T follicular helper cell (primary cell): Measurements from ENCODE around the gene DDOST.

Source experiments
- DNase-seq: peaks from one replicate; pipeline ENCODE4 v3.0.0-alpha.2; 2020; ENCODE audit warnings: low read depth

The DDOST gene

DNA sequence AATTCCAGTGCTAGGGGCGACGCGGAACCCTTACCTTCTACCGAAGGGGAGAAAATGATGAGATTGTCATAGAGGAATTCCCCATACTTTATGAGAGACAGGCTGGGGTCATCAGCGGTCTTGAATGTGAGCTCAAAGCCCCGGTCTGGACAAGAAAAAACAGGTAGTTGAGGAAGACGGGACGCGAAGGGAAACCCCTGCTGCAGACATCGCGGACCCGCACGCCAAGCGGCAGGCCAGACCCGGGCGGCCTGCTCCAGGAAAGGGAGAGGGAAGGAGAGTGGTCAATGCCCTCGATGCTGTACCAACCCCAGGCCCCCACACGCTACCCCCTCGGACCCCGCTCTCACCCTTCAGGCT lies 342 bp downstream of the DDOST start:
- no peak for DNase-seq

DNA sequence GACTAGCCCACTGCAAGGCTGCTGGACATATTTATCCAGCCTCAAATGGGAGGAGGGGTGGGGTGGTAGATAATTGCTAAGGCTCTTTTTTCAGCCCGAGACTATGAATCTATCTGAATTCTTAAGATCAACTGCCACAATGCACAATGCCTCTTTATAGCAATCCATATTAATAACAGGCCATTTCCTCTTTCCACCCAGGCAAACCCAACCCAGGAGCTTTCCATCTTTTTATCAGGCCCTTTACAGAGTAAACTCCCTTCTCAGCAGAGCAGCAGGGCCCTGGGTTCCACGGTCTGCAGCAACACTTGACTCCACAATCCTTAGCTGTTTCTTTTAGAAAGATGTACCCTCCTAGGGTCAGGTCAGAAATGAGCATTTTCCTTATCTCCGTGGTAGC lies 806 bp downstream of the DDOST start:
- DNase-seq, result no peak

DNA sequence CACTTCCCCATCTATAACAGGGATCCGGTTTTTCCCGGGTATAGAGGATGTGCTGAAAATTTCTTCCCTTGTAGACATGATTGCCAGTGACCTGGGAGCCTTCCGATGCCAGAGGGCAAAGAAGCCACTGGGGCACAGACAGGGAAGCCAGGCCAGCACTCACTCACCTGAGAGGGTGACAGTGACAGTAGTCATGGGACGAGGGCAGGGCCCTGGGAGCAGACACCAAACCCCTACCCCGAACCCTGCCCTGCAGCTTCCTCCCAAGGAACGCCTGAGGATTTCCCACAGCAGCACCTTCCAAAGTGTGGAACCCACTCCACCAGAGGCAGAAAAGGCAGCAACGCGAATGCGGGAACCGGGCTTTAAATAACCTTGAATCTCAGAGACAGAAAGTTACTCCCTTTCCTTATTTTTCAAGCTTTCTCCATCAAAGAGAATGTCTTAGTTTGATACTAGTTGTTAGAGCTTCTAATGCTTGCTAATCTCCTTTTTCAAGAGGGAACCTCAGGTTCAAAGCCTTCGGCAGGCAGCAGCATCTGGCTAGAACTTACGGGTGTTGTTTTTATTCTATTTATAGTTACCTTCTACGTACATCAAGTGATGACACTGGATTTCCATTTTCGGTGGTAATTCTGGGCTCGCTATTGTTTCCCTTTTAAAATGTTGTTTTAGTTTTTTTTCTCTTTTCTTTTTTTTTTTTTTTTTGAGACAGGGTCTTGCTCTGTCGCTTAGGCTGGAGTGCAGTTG lies 2.8 kb downstream of the DDOST start:
- DNase-seq, result no peak

DNA sequence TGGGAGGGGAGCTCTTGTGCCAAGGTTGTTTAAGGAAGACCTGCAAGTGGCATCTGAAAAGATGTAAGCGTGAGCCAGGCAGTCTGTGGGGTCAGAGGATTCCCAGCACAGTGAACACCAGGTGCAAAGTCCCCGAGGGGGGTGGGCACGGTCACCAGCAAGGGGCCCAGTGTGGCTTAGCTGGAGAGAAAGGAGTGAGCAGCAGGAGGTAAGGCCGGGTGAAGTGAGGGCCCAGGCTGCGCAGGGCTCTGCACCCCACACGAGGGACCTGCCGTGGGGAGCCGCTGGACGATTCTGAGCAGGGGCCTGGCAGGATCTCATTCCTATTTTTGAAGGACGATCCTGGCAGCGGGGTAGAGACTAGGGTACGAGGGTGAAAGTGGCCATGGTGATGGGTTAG lies 4.1 kb downstream of the DDOST start:
- no peak for DNase-seq

DNA sequence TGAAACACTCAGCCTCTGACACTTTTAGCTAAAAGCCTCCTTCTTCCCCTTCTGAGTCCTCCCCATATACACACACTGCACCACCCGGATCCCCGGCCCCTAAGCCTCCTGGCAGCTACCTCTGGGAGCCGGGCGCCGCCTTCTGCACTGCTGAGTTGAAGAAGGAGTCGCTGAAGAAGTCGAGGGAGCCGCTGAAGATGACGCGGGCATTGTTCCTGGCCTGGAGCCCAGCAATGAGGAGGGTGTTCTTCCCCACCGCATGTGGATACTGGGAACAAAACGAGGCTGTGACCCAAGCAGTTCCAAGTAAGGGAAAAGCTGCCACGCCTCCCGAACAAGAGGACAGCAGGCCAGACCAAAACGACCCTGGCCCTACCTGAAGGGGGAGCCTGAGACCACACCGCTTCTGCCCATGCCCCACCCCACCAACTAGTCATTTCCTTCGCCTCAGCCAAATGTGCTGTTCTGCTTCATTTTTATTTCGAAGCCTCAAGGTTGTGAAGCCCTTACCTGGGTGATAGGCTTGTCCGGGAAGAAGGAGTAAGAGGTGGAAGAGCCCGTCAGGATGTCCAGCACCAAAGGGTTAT lies 7.0 kb downstream of the DDOST start:
- DNase-seq, result no peak

DNA sequence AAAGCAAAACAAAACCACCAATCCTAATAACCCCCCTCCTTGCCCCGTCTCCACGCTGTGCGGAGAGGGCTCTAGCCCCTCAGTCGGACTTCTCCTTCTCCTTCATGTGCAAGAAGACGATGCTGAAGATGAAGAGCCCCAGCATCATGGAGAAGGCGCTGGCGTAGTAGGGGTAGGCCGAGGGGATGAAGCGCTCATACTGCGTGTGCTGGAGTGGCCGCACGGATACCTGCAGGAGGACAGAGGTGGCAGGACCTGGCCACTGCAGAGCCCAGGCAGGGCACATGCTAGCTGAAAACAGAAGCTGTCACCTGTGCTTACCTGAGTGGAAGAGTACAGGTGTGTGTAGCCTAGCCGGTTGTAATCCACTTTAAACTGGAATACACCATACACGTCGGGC lies 8.9 kb downstream of the DDOST start:
- DNase-seq, result no peak

DNA sequence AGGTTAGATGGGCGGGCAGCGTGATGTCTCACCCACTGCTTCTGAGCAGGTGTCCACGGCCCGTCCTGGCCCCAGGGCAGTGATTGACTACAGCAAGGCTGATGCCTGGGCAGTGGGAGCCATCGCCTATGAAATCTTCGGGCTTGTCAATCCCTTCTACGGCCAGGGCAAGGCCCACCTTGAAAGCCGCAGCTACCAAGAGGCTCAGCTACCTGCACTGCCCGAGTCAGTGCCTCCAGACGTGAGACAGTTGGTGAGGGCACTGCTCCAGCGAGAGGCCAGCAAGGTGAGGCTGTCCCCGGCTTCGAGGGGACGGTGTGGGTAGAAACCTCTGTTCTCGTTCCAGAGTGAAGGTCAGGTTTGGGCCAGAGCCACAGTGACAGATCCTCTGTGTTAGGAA lies 12.2 kb downstream of the DDOST start:
- DNase-seq, result no peak

DNA sequence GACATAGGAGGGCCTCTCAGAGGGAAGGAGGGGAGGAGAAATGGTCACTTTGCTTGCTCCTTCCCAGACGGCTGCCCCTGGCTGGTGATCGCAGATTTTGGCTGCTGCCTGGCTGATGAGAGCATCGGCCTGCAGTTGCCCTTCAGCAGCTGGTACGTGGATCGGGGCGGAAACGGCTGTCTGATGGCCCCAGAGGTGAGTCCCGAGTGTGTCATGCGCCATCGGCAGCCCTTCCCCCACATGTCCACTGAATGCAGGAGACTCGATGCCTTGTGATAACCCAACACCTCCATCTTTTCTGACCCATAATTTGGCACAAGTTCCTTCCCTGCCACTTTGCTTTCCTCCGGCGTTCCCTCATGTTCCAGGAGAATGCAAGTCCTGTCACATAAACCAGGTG lies 12.7 kb downstream of the DDOST start:
- DNase-seq, result no peak

DNA sequence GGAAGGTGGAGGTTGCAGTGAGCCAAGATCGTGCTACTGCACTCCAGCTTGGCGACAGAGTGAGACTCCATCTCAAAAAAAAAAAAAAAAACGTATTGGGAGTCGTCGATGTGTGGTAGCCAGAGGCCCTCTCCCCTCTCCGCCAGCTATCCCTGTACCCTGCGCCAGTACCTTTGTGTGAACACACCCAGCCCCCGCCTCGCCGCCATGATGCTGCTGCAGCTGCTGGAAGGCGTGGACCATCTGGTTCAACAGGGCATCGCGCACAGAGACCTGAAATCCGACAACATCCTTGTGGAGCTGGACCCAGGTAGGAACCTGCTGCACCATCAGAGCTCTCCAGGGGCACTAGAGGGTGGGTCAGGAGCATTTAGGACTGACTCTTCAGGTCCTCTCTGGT lies 15.8 kb downstream of the DDOST start:
- DNase-seq, result no peak

DNA sequence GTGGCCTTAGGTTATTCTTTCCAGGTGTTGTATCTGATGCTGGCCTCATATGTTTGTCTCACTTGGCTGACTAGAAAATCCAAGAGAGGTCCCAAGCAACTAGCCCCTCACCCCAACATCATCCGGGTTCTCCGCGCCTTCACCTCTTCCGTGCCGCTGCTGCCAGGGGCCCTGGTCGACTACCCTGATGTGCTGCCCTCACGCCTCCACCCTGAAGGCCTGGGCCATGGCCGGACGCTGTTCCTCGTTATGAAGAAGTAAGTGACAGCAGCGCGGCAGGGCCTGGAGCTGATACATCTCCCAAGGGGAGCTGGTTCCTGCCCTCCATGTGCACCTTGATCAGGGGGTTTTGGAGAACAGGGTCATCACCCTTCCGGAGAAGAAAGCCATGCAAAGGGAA lies 16.8 kb downstream of the DDOST start:
- DNase-seq, result no peak

DNA sequence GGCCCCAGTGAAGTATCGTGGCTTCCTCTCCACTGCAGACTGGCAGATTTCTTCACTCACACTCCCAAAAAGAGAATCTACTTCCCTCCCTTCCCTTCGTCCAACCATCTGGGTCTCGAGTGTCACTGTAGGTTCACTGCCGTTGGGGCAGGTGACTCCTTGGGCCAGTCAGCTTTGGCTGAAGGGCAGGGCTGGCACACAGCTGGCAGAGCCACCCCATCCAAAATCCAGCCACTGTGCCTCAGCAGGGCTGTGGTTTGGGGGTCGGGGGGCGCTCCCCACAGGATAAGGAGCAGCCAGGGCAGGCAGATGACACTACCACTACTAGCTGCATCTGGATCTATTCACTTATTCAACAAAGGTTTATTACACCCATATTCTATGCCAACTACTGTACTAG lies 18.1 kb downstream of the DDOST start:
- no peak for DNase-seq

DNA sequence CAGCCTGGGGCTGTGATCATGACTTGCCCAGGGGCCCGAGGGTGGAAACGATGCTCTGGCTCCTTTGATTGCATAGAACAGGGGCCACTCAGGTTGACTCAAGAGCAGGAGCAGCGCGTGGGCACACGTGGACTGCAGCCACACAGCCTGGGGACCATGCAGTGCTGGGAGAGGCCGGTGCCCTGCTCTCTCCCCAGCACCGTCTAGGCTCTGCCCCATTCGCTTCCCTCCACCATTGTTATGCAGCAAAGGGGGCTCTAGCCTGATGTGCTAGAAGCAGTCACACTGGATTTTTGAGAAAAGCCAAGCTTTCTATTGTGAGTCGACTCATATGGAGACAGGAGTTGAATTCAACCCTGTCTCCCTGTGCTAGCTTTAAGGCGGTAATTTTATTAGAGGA lies 19.2 kb downstream of the DDOST start:
- no peak for DNase-seq

DNA sequence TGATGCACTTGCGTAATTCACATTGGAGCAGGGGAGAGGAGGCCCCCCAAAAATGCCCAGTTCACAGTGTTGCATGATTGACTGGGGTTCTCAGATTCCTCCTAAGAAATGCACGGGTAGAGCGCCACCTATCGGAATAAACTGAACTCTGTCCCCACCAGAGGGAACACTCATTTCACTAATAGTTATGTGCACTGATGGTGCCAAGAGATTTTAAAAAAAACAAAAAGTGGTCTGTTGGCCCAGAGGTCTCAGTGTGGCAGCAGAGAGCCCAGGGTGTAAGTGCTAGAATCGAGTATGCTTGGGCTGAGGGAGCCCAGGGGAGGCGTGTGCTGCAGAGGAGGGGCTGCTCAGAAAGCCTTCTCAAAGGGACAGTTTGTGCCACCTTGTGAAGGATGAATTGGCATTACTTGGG lies 21.0 kb downstream of the DDOST start:
- peak; percentile 37 for DNase-seq

DNA sequence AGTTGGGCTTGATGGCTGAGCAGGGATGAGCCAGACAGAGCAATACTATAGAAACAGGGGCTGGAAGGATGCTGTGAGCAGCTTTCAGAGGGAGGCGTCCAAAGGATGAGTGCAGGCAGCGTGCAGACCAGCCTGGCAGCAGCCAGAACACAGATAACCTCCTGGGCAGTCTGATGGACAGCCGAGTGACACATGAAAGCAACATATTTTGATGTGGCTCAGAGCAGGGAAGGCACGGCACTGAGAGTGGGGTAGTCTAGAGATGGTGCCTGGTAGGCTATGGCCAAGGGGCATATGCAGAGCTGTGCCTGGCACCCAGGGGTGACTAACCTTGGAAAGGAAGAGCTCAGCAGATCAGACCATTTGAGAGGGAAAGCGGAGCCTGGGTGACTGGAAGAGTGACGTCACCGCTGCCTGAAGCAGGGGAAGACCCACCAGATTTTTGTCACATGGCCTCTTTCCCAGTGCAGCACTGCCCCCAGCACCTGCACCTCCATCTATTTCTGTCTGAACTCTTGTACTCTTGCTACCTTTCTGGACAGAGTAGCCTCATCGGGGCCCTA lies 24.3 kb downstream of the DDOST start:
- DNase-seq, result no peak

DNA sequence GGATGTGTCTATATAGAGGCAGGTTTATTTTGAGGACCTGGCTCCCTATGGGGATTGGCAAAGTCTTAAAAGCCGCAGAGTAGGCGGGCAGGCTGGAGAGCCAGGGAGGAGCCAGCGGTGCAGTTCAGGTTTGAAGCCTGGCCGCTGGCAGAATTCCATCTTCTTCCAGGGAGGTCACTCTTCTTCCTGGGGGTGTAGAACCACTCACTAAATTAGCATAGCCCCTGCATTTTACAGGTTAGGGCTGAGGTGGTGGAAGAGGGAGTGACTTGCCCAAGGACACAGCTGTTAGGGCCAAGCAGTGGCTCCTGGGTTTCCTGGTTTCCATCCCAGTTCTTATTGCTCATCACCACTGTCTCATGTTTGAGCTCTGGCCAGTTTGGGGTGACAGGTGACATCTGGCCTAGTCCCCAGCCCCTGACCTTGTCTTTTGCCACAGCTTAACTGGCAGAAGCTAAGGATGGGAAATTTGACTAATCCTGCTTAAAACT lies 26.5 kb downstream of the DDOST start:
- no peak for DNase-seq

DNA sequence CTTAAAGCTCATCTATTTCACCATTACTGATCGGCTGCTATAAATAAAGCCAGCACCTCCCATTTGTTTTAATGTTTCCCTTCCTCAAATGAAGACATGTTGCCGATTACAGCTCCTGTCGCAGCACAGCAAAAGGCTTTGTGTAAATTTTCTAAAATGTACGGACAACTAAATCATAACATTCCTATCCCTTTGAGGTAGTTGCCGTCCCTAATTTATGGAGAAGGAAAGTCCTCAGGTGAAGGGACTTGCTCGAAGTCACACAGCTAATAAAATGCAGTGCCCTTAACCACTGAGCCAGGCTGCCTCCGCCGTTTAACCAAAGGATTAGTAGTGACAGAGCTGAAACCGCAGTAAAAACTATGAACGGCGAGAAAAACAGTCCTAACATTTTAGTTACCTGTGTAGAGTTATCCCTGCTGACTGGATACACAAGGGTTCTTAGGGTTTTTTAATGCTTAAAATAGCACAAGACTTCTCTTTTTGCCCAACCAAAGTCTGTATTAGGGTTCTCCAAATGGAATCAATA lies 27.0 kb downstream of the DDOST start:
- DNase-seq, result no peak

DNA sequence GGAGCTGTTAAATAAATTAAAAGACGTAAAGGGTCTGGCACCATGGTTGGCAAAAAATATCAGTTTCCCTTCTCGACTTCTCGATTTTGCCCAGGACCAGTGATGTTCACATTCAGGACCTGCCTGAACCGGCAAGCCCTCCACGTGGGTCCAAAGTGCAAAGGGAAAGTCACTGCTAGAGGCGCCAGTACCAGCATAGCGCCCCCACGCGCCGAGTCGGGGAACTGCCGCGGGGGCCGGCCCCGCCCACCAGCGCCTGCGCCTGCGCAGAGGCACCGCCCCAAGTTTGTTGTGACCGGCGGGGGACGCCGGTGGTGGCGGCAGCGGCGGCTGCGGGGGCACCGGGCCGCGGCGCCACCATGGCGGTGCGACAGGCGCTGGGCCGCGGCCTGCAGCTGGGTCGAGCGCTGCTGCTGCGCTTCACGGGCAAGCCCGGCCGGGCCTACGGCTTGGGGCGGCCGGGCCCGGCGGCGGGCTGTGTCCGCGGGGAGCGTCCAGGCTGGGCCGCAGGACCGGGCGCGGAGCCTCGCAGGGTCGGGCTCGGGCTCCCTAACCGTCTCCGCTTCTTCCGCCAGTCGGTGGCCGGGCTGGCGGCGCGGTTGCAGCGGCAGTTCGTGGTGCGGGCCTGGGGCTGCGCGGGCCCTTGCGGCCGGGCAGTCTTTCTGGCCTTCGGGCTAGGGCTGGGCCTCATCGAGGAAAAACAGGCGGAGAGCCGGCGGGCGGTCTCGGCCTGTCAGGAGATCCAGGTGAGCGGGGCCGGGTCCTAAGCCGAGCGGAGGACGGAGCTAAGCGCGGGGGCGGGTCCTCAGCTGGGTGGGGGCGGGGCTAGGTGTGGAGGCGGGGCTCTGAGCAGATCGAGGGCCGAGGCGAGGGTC lies 27.7 kb downstream of the DDOST start, which contains the start of gene PINK1:
Gene PINK1, plus strand, starts transcription at position 269 of the 875 bp plus-strand sequence. Its CDS starts 91 bp downstream, at position 360.
- peak; percentile 75 for DNase-seq

DNA sequence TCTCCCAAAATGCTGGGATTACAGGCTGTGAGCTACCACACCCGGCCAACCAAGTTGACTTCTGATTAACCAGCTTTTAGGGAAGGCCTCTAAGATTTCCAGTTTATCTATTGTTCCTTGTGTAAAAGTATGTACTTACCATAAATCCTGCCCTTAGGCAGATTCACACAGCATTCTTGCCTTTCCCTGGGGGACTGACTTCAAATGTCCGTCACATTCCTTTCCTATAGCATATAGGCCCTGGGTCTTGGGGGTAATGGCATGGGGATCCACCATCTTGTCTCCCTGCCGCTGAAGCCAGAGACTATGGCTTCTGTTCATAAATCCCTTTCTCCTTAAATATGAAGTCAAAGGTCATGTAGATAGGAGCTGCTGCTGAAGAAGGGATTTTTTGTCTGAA lies 28.8 kb downstream of the DDOST start:
- DNase-seq, result no peak

DNA sequence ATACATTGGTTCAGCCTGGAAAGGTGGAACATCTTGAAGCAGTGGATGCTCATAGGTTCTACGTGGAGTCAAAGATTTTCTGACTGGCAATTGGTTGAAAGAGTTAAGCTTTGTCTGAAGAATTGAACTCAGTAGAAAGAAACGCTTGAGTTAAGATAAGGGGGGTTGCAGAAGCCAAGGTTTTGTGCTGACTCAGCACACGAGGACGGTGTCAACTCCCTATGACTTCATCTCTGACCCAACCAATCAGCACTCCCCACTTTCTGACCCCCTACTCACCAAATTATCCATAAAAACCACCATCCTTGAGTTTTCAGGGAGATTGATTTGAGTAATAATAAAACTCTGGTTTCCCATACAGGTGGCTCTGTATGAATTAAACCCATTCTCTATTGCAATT lies 30.4 kb downstream of the DDOST start:
- no peak for DNase-seq

DNA sequence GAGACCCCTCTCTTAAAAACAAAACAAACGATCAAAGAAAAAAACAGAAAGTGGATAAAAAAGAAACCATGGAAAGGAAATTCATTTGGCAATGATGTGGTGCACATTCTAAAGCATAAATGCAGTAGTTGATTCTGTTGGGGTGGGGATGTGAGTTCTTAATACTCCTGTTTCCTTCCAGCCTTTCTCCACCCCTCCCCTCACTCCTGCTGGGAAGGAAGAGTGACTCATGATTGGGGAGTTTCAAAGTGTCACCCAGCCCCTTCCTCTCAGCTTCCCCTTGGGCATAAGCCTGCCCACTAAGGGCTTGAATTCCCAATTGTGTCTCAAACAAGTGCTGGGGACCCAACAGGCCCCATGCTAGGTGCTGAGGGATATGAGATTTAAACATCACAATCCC lies 34.6 kb downstream of the DDOST start:
- DNase-seq, result no peak

DNA sequence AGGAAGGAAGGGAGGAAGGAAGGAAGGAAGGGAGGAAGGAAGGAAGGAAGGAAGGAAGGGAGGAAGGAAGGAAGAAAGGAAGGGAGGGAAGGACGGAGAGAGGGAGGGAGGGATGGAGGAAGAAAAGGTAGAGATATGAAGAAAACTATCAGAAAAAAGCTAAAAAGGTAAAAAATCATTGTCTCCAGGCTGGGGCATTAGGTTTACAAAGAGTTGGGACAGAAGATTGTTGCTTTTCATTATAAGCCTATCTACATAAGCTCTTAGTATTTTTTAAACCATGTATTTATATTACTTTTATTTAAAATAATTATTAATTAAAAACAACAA lies 35.1 kb downstream of the DDOST start:
- DNase-seq, result no peak
